Mammary epithelial cell (primary cell): ENCODE measurements around the gene XXYLT1.

Experiments
- EZH2 ChIP-seq: IDR thresholded peaks from 2 replicates; pipeline ENCODE4 v1.6.1; 2012; ENCODE audit warnings: low read length, inconsistent platforms, borderline replicate concordance
- TF ChIP-seq, protein P1 (sequence below), 2 donors: IDR thresholded peaks in 1 of 2; conservative IDR thresholded peaks in 1 of 2; 2 replicates each; pipeline ENCODE4 v1.5.1; 2011 to 2012; ENCODE audit warnings: inconsistent platforms in 2 of 2, low read length in 2 of 2, mild to moderate bottlenecking in 2 of 2, control low read depth in 1 of 2, low read depth in 1 of 2; ENCODE audit not compliant: insufficient read depth in 1 of 2; ENCODE audit errors: extremely low read depth in 1 of 2

DNA sequence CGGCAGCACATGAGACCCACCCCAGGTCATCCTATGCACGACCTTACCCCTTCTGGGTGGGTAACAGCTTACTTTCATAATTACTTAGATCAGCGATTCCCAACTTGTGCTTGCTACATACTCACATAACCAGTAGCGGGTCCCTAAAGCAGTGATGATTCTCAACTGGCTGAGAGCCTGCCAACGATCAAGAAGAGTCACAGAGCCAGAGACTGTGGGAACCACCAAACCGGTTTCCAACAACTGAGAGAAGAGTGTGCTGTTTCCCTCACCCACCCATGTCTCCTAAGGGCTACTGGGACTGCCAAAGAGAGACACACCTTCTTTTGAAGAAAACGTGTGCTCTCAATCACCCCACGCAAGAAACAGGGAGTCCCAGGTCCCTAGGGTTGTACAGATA is 12.0 kb upstream of the XXYLT1 start:
- TF ChIP-seq, protein P1, sequence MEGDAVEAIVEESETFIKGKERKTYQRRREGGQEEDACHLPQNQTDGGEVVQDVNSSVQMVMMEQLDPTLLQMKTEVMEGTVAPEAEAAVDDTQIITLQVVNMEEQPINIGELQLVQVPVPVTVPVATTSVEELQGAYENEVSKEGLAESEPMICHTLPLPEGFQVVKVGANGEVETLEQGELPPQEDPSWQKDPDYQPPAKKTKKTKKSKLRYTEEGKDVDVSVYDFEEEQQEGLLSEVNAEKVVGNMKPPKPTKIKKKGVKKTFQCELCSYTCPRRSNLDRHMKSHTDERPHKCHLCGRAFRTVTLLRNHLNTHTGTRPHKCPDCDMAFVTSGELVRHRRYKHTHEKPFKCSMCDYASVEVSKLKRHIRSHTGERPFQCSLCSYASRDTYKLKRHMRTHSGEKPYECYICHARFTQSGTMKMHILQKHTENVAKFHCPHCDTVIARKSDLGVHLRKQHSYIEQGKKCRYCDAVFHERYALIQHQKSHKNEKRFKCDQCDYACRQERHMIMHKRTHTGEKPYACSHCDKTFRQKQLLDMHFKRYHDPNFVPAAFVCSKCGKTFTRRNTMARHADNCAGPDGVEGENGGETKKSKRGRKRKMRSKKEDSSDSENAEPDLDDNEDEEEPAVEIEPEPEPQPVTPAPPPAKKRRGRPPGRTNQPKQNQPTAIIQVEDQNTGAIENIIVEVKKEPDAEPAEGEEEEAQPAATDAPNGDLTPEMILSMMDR (conservative IDR thresholded peaks at IDR 0.05 in 1 of 2, IDR thresholded peaks at IDR 0.05 in 1 of 2; ENCODE audit: extremely low read depth in 1 of 2, insufficient read depth in 1 of 2, low read depth in 1 of 2, low read length in 2 of 2): no peak
- TF ChIP-seq EZH2: no peak
